Body of pancreas (tissue), 4 donors: ENCODE data around the gene DACH1.

Experiments
- POLR2A ChIP-seq, 3 donors: fragments of 450-650 bp; IDR thresholded peaks; one replicate each; pipeline ENCODE4 v1.6.1; 2016; ENCODE audit warnings: antibody characterized with exemption in 3 of 3, mild to moderate bottlenecking in 2 of 3
- TF ChIP-seq, protein P1 (sequence below), 7 experiments: fragments of 450-650 bp in 4 of 7; fragments of 200-600 bp in 3 of 7; sonication (generic) in 3 of 7; IDR thresholded peaks; one replicate each; pipeline ENCODE4 v1.5.1; 2016 to 2019; ENCODE audit warnings: antibody characterized with exemption in 7 of 7

DNA sequence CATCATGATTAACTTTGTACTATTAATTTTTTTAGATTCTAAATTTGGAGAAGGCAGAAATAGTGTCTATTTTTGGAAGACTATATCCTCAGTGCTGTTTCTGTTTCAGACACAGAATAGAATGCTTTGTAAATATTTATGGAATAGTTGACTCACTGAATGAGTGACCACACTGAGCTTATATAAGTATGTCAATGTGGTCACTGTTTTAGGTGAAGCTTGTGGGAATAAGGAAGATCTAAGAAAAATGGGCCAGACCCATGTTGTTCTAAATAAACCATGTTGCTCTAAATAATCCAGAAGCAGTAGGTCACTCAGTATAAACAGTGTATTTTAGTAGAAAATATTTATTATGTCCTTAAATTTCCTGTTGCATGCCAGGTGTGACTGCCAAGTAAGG is 45.5 kb upstream of the DACH1 start:
- TF ChIP-seq, protein P1, sequence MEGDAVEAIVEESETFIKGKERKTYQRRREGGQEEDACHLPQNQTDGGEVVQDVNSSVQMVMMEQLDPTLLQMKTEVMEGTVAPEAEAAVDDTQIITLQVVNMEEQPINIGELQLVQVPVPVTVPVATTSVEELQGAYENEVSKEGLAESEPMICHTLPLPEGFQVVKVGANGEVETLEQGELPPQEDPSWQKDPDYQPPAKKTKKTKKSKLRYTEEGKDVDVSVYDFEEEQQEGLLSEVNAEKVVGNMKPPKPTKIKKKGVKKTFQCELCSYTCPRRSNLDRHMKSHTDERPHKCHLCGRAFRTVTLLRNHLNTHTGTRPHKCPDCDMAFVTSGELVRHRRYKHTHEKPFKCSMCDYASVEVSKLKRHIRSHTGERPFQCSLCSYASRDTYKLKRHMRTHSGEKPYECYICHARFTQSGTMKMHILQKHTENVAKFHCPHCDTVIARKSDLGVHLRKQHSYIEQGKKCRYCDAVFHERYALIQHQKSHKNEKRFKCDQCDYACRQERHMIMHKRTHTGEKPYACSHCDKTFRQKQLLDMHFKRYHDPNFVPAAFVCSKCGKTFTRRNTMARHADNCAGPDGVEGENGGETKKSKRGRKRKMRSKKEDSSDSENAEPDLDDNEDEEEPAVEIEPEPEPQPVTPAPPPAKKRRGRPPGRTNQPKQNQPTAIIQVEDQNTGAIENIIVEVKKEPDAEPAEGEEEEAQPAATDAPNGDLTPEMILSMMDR (IDR thresholded peaks at IDR 0.05), result no peak
- no peak for TF ChIP-seq POLR2A (IDR thresholded peaks at IDR 0.05)
